Measurements from ENCODE around the gene CADPS2. TPM values are rescaled to one million over a fixed set of nuclear protein-coding genes. Genes with fewer than 3 reads are reported as not detected.

Gene CADPS2
- total and polyA plus RNA-seq, 8 donors: 34.2 to 83.4 (median 64.6) TPM

GRCh38 chr7:122470859-122471258 is 415.4 kb downstream of the CADPS2 start:
- Histone ChIP-seq H3K27me3 (no peaks in the 10 kb centered on the region), H3K4me1 (no peaks in the 10 kb centered on the region), H3K4me3 (no peak overlapping the region), H3K9me3 (no peaks in the 10 kb centered on the region), H3K27ac (no peak overlapping the region), H3K36me3 (no peaks in the 10 kb centered on the region)
- DNase-seq (no peak), ATAC-seq (no peak)
- TF ChIP-seq CTCF (IDR thresholded peaks at IDR 0.05): no peak
- intact Hi-C loops (cut with DNase I): no loop called here

GRCh38 chr7:122468945-122469344 is 417.3 kb downstream of the CADPS2 start:
- intact Hi-C loops (cut with DNase I): no loop called here
- Histone ChIP-seq H3K4me1 (no peaks in the 10 kb centered on the region), H3K36me3 (no peaks in the 10 kb centered on the region), H3K9me3 (no peaks in the 10 kb centered on the region), H3K27ac (no peak overlapping the region), H3K4me3 (no peak overlapping the region), H3K27me3 (no peaks in the 10 kb centered on the region)
- ATAC-seq (no peak), DNase-seq (no peak)
- no peak for TF ChIP-seq CTCF (IDR thresholded peaks at IDR 0.05)

- Histone ChIP-seq H3K4me1 (no peaks in the 10 kb centered on the region), H3K36me3 (no peaks in the 10 kb centered on the region), H3K27me3 (no peaks in the 10 kb centered on the region), H3K9me3 (no peaks in the 10 kb centered on the region), H3K4me3 (no peak overlapping the region), H3K27ac (no peak overlapping the region)
- no peak for TF ChIP-seq CTCF (IDR thresholded peaks at IDR 0.05)
- ATAC-seq (no peak), DNase-seq (no peak)
- intact Hi-C loops (cut with DNase I): no loop called here
Observed at GRCh38 chr7:122467661-122468449, 418.4 kb downstream of the CADPS2 start.

GRCh38 chr7:122465296-122465695 is 421.0 kb downstream of the CADPS2 start:
- Histone ChIP-seq H3K4me1 (no peaks in the 10 kb centered on the region), H3K27me3 (no peaks in the 10 kb centered on the region), H3K9me3 (no peaks in the 10 kb centered on the region), H3K4me3 (no peak overlapping the region), H3K27ac (no peak overlapping the region), H3K36me3 (no peaks in the 10 kb centered on the region)
- no peak for DNase-seq
- ATAC-seq: no peak
- no peak for TF ChIP-seq CTCF (IDR thresholded peaks at IDR 0.05)
- intact Hi-C loops (cut with DNase I): no loop called here

- Histone ChIP-seq H3K4me3 (no peak overlapping the region), H3K27ac (no peak overlapping the region), H3K36me3 (no peaks in the 10 kb centered on the region), H3K27me3 (no peaks in the 10 kb centered on the region), H3K4me1 (no peaks in the 10 kb centered on the region), H3K9me3 (no peaks in the 10 kb centered on the region)
- ATAC-seq: no peak
- intact Hi-C loops (cut with DNase I): no loop called here
- no peak for DNase-seq
- TF ChIP-seq CTCF (IDR thresholded peaks at IDR 0.05): no peak
Observed at GRCh38 chr7:122463631-122464030, 422.6 kb downstream of the CADPS2 start.
